ENCODE results near the gene SORCS1. TPM values are rescaled to one million over a fixed set of nuclear protein-coding genes. Genes with fewer than 3 reads are reported as not detected.

Gene SORCS1
- total and polyA plus RNA-seq, 2 experiments from 2014 or later, result not detected

GRCh38 chr10:106958589-106959361 is 205.7 kb downstream of the SORCS1 start:
- Histone ChIP-seq H3K4me2 (ENCODE audit: unreplicated experiment) (no peak overlapping the region), H3K79me2 (ENCODE audit: insufficient read depth) (no peaks in the 10 kb centered on the region), H4K20me1 (ENCODE audit: insufficient read depth) (no peaks in the 10 kb centered on the region), H3K27me3 (replicated peaks; ENCODE audit: insufficient read depth) (no peaks in the 10 kb centered on the region), H3K36me3 (ENCODE audit: low read depth) (no peaks in the 10 kb centered on the region), H3K9me3 (ENCODE audit: low read depth) (no peaks in the 10 kb centered on the region), H3F3A (ENCODE audit: insufficient read depth) (no peaks in the 10 kb centered on the region), H2AFZ (no peak overlapping the region; the same call in 1 of the 2 replicates), H3K4me1 (ENCODE audit: insufficient read depth) (no peaks in the 10 kb centered on the region), H3K27ac (no peak overlapping the region), H3K4me3 (no peak overlapping the region), H3K9ac (no peak overlapping the region), H3K9me2 (ENCODE audit: insufficient read depth) (no peaks in the 10 kb centered on the region)
- WGBS, 2 experiments (ENCODE audit: low coverage in 1 of 2, low lambda C conversion rate in 2 of 2, missing lambda C conversion rate in 2 of 2), result 43 to 45% methylated on average over 11 of the region's 11 CpGs
- no peak for TF ChIP-seq EZH2phosphoT487 (IDR thresholded peaks at IDR 0.05; ENCODE audit: insufficient read depth, low read depth)
- TF ChIP-seq EZH2 (IDR thresholded peaks at IDR 0.05; ENCODE audit: insufficient read depth, poor library complexity, severe bottlenecking), result no peak
- in situ Hi-C loops (cut with MboI), result no loop called here
- no peak for DNase-seq

- no peak for DNase-seq
- Histone ChIP-seq H3K9me2 (ENCODE audit: insufficient read depth) (no peaks in the 10 kb centered on the region), H4K20me1 (ENCODE audit: insufficient read depth) (no peaks in the 10 kb centered on the region), H2AFZ (no peak overlapping the region), H3K36me3 (ENCODE audit: low read depth) (no peaks in the 10 kb centered on the region), H3K27me3 (replicated peaks; ENCODE audit: insufficient read depth) (no peaks in the 10 kb centered on the region), H3K4me2 (ENCODE audit: unreplicated experiment) (no peak overlapping the region), H3K27ac (no peak overlapping the region), H3K79me2 (ENCODE audit: insufficient read depth) (no peaks in the 10 kb centered on the region), H3K4me1 (ENCODE audit: insufficient read depth) (no peaks in the 10 kb centered on the region), H3K9ac (no peak overlapping the region), H3K4me3 (no peak overlapping the region), H3F3A (ENCODE audit: insufficient read depth) (no peaks in the 10 kb centered on the region), H3K9me3 (ENCODE audit: low read depth) (no peaks in the 10 kb centered on the region)
- 51 to 57% methylated on average over 12 of the region's 12 CpGs for WGBS, 2 experiments (ENCODE audit: low coverage in 1 of 2, low lambda C conversion rate in 2 of 2, missing lambda C conversion rate in 2 of 2)
- in situ Hi-C loops (cut with MboI), result no loop called here
- TF ChIP-seq EZH2phosphoT487 (IDR thresholded peaks at IDR 0.05; ENCODE audit: insufficient read depth, low read depth), result no peak
- TF ChIP-seq EZH2 (IDR thresholded peaks at IDR 0.05; ENCODE audit: insufficient read depth, poor library complexity, severe bottlenecking), result no peak
Measured at GRCh38 chr10:106957823-106958588, 206.5 kb downstream of the SORCS1 start.

GRCh38 chr10:106956216-106956915 is 208.1 kb downstream of the SORCS1 start:
- Histone ChIP-seq H3K9me2 (ENCODE audit: insufficient read depth) (no peaks in the 10 kb centered on the region), H3K4me1 (ENCODE audit: insufficient read depth) (no peaks in the 10 kb centered on the region), H3K36me3 (ENCODE audit: low read depth) (no peaks in the 10 kb centered on the region), H3K27ac (no peak overlapping the region), H3K79me2 (ENCODE audit: insufficient read depth) (no peaks in the 10 kb centered on the region), H3K9ac (no peak overlapping the region), H3K9me3 (ENCODE audit: low read depth) (no peaks in the 10 kb centered on the region), H3K27me3 (replicated peaks; ENCODE audit: insufficient read depth) (no peaks in the 10 kb centered on the region), H3K4me3 (no peak overlapping the region), H2AFZ (no peak overlapping the region), H4K20me1 (ENCODE audit: insufficient read depth) (no peaks in the 10 kb centered on the region), H3F3A (ENCODE audit: insufficient read depth) (no peaks in the 10 kb centered on the region), H3K4me2 (ENCODE audit: unreplicated experiment) (no peak overlapping the region)
- no peak for TF ChIP-seq EZH2 (IDR thresholded peaks at IDR 0.05; ENCODE audit: insufficient read depth, poor library complexity, severe bottlenecking)
- no peak for TF ChIP-seq EZH2phosphoT487 (IDR thresholded peaks at IDR 0.05; ENCODE audit: insufficient read depth, low read depth)
- 56 to 72% methylated on average over 4 of the region's 4 CpGs for WGBS, 2 experiments (ENCODE audit: low coverage in 1 of 2, low lambda C conversion rate in 2 of 2, missing lambda C conversion rate in 2 of 2)
- in situ Hi-C loops (cut with MboI), result no loop called here
- no peak for DNase-seq

GRCh38 chr10:106955133-106955532 is 209.4 kb downstream of the SORCS1 start:
- no peak overlapping the region for H2AFZ ChIP-seq
- H3F3A ChIP-seq (ENCODE audit: insufficient read depth), result no peaks in the 10 kb centered on the region
- WGBS, 2 experiments (ENCODE audit: low coverage in 1 of 2, low lambda C conversion rate in 2 of 2, missing lambda C conversion rate in 2 of 2), result 71 to 78% methylated on average over 9 of the region's 9 CpGs
- no peak for DNase-seq
- in situ Hi-C loops (cut with MboI), result no loop called here
- no peaks in the 10 kb centered on the region for H3K9me3 ChIP-seq (ENCODE audit: low read depth)
- H3K9ac ChIP-seq, result no peak overlapping the region
- H3K27ac ChIP-seq, result no peak overlapping the region
- no peaks in the 10 kb centered on the region for H3K79me2 ChIP-seq (ENCODE audit: insufficient read depth)
- TF ChIP-seq EZH2 (IDR thresholded peaks at IDR 0.05; ENCODE audit: insufficient read depth, poor library complexity, severe bottlenecking) (no peak), EZH2phosphoT487 (IDR thresholded peaks at IDR 0.05; ENCODE audit: insufficient read depth, low read depth) (no peak)
- H3K36me3 ChIP-seq (ENCODE audit: low read depth), result no peaks in the 10 kb centered on the region
- no peak overlapping the region for H3K4me2 ChIP-seq (ENCODE audit: unreplicated experiment)
- no peak overlapping the region for H3K4me3 ChIP-seq
- H3K4me1 ChIP-seq (ENCODE audit: insufficient read depth), result no peaks in the 10 kb centered on the region
- H3K9me2 ChIP-seq (ENCODE audit: insufficient read depth), result no peaks in the 10 kb centered on the region
- no peaks in the 10 kb centered on the region for H4K20me1 ChIP-seq (ENCODE audit: insufficient read depth)
- no peaks in the 10 kb centered on the region for H3K27me3 ChIP-seq (replicated peaks; ENCODE audit: insufficient read depth)

Data from GM23248 (cell line).